ENCODE measurements around the gene NEURL1. TPM values are rescaled to one million over a fixed set of nuclear protein-coding genes. Genes with fewer than 3 reads are reported as not detected.

NEURL1 gene
- total RNA-seq, 2 experiments from 2014 or later = 0.47 TPM; not detected in 1

GRCh38 chr10:103507235-103508191, 14.0 kb downstream of the NEURL1 start:
- no TSS peak for BruUV-seq (replicated peaks)
- ChIA-PET CTCF (ENCODE audit: unreplicated experiment) (interaction anchor here (0.7 kb wide), 1 partner anchor 38 kb away, joined by 5 read pairs; no protein-coding TSS in a partner anchor), POLR2A (no interaction called here)
- H4K20me1 ChIP-seq (ENCODE audit: insufficient read depth, low read length) = no peaks in the 10 kb centered on the region
- H3K9me3 ChIP-seq (ENCODE audit: low read length) = no peaks in the 10 kb centered on the region
- peaks cover 19% of the 10 kb centered on the region for H3K4me1 ChIP-seq (ENCODE audit: insufficient read depth, low read length, poor library complexity, severe bottlenecking)
- TF ChIP-seq EZH2phosphoT487 (IDR thresholded peaks at IDR 0.05; ENCODE audit: borderline replicate concordance, low read depth, low read length) (no peak), CTCF (conservative IDR thresholded peaks at IDR 0.05; ENCODE audit: low read length) (peak; percentile 57; the same call in 1 of the 2 replicates)
- peak; percentile 85 for DNase-seq (ENCODE audit: low spot score)
- no peaks in the 10 kb centered on the region for H3K9me2 ChIP-seq (ENCODE audit: insufficient read depth, low read length)
- no peaks in the 10 kb centered on the region for H3K79me2 ChIP-seq (ENCODE audit: insufficient read depth, low read depth, low read length)
- no peak overlapping the region for H2AFZ ChIP-seq (ENCODE audit: low read length)
- H3K27ac ChIP-seq (ENCODE audit: low read depth, low read length, poor library complexity, severe bottlenecking) = peak overlapping the region; percentile 4
- no peaks in the 10 kb centered on the region for H3K36me3 ChIP-seq (ENCODE audit: insufficient read depth, low read length)
- H3K4me3 ChIP-seq (ENCODE audit: low read depth, low read length, poor library complexity, severe bottlenecking) = no peak overlapping the region
- H3K4me2 ChIP-seq (ENCODE audit: low read length) = peak overlapping the region; percentile 40
- intact Hi-C loops (cut with micrococcal nuclease; ENCODE audit: unreplicated experiment) = loop anchor here (1.0 to 5.0 kb wide), 2 partner anchors 35 to 85 kb away; no protein-coding TSS in a partner anchor

GRCh38 chr10:103510046-103510685, 16.7 kb downstream of the NEURL1 start:
- POLR2A ChIA-PET = interaction anchor here (0.6 kb wide), 3 partner anchors 12 to 45 kb away, joined by 3 read pairs; no protein-coding TSS in a partner anchor
- H3K4me2 ChIP-seq (ENCODE audit: low read length) = no peak overlapping the region
- CTCF ChIA-PET (ENCODE audit: unreplicated experiment) = interaction anchor here (0.6 to 1.1 kb wide), 2 partner anchors 32 to 135 kb away, joined by 3 read pairs; no protein-coding TSS in a partner anchor
- H2AFZ ChIP-seq (ENCODE audit: low read length) = no peak overlapping the region
- H3K9me3 ChIP-seq (ENCODE audit: low read length) = no peaks in the 10 kb centered on the region
- intact Hi-C loops (cut with micrococcal nuclease; ENCODE audit: unreplicated experiment) = no loop called here
- no peak overlapping the region for H3K4me3 ChIP-seq (ENCODE audit: low read depth, low read length, poor library complexity, severe bottlenecking)
- BruUV-seq (replicated peaks) = no TSS peak
- peaks cover 21% of the 10 kb centered on the region for H3K4me1 ChIP-seq (ENCODE audit: insufficient read depth, low read length, poor library complexity, severe bottlenecking)
- no peak for TF ChIP-seq EZH2phosphoT487 (IDR thresholded peaks at IDR 0.05; ENCODE audit: borderline replicate concordance, low read depth, low read length)
- TF ChIP-seq CTCF (conservative IDR thresholded peaks at IDR 0.05; ENCODE audit: low read length) = no peak
- DNase-seq (ENCODE audit: low spot score) = no peak
- no peaks in the 10 kb centered on the region for H3K36me3 ChIP-seq (ENCODE audit: insufficient read depth, low read length)
- H3K27ac ChIP-seq (ENCODE audit: low read depth, low read length, poor library complexity, severe bottlenecking) = no peak overlapping the region
- H3K9me2 ChIP-seq (ENCODE audit: insufficient read depth, low read length) = no peaks in the 10 kb centered on the region
- no peaks in the 10 kb centered on the region for H3K79me2 ChIP-seq (ENCODE audit: insufficient read depth, low read depth, low read length)
- H4K20me1 ChIP-seq (ENCODE audit: insufficient read depth, low read length) = no peaks in the 10 kb centered on the region
